Adipose tissue (tissue), 3 donors: ENCODE data around the gene ZFP36. TPM values are rescaled to one million over a fixed set of nuclear protein-coding genes. Genes with fewer than 3 reads are reported as not detected.

Experiments used
- H3K27ac ChIP-seq: one replicate; pipeline ENCODE4 v1.5.1; 2013; ENCODE audit warnings: low read depth, low read length
- WGBS, 3 donors: extraction: QIAGEN DNeasy Blood & Tissue Kit; methylation state at CpG; one replicate each; pipeline ENCODE4 v1.1.7; 2013; 5-methylcytosine and 5-hydroxymethylcytosine counted together
- polyA plus RNA-seq, 3 donors: library from polyadenylated mRNA; stranded (reverse); fragments of 200-250 nt; gene quantifications; one replicate each; pipeline ENCODE4 v1.2.3, GENCODE V29; 2013
- donor health status: healthy with polysubstance abuse.
- donor health status: Bipolar disorder and iron deficiency.
- donor health status: healthy.

Gene ZFP36
- polyA plus RNA-seq, 3 donors, result 80.2 to 1,764 (median 1,356) TPM

DNA sequence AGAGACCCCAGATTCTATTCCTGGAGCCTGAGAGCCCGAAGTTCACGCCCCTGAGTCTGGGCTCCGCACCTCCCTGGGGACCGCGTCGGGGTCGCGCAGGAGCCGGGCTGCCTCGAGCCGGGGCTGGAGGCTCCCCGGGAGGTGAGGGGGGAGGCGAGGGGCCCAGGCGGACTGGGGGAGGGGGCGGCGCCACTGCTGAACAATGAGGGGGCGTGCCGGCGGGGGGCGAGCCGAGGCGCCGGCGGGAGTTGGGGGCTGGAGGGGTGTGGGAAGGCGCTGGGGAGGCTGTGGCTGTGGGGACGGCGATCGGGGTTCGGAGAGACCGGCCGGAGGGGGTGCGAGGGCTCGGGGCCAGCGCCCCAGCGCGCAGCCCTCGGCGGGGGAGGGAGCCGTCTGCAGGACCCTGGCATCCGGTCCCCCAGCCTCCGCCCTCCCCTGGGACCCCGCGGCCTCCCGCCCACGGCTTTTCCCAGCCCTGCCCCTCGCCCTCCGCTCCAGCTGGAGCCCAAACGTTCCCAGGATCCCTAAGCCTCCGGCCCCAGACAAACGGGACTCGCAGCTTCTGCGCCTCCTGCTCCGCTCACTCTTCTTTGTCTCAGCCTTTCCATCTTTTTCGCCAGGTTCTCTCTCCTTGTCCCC lies 6.7 kb downstream of the ZFP36 start:
- 1 to 3% (median 3%) methylated on average over 37 to 46 of the region's 54 CpGs for WGBS, 3 donors
- peak overlapping the region; percentile 13 for H3K27ac ChIP-seq

DNA sequence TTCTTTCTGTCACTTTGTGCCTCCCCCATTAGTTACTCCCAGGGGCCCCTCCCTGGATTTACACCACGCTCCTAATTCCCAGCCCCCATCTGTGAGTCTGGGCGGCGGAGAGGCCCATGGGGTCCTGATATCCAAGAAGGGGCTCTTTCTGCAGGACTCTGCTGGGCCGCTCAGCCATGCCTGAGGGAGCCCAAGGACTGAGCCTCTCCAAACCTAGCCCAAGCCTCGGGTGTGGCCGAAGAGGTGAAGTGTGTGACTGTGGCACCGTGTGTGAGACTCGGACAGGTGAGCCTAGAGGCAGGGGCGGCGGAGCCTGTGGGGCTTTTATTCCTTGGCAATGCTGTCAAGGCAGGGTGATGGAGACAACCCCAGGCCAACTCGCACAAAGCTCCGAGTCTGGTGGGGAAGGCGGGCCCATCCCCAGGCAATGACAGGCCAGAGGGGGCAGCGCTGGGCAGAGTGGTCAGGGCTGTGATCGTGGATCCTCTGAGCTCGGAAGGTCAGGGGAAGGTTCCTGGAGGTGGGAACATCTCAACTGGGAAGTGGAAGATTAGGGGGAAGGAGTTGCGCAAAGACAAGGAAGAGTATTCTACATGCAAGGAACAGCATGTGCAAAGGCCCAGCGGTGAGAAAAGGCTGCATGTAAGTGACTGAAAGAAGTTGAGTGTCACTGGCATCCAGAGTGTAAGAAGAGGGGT lies 7.4 kb downstream of the ZFP36 start:
- WGBS, 3 donors, result 47 to 55% (median 54%) methylated on average over 18 of the region's 18 CpGs
- no peak overlapping the region for H3K27ac ChIP-seq

GRCh38 chr19:39415111-39416046 lies 8.7 kb downstream of the ZFP36 start:
- WGBS, 3 donors, result 70 to 81% (median 75%) methylated on average over 35 of the region's 35 CpGs
- no peak overlapping the region for H3K27ac ChIP-seq

DNA sequence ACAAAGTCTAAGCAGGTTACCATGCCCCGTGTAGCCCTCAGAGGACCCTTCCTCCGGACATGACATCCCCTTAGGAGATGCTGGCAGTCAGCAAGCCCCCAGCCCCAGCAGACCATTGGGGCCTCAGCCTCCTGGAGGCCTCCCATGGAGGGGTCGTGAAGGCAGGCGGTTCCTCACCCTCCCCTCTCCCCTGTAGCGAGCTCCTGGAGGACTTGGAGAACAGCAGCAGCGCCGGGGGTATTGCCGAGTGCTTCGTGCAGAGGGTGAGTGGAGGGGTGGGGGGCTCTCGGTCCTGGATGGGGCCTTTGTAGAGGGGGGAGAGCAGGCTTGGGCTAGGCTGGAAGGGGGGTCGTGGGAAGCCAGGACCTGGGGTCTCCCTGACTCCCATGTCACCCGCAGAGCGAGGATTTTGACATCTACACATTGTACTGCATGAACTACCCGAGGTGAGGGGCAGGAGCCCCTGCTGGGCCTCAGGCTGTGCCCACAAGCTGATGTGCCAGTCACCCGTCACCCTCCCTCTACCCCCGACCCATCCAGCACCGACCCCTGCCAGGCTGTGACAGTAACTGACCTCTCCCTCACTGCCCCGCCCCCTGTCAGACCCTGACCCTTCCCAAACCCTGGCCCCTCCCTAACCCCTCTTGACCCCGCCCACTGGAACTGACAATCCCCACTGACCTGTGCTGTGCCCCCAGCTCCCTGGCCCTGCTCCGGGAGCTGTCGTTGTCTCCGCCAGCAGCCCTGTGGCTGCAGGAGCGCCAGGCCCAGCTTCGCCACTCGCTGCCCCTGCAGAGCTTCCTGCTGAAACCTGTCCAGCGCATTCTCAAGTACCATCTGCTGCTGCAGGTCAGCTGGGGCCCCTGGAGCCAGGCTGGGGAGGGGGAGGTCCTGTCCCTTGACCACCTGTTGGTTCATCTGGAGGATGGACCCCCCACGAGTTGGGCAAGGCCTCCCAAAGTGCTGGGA lies 9.8 kb downstream of the ZFP36 start:
- no peak overlapping the region for H3K27ac ChIP-seq
- WGBS, 3 donors, result 74 to 82% (median 80%) methylated on average over 22 to 27 of the region's 27 CpGs

- WGBS, 3 donors, result 78 to 89% (median 86%) methylated on average over 30 of the region's 30 CpGs
- H3K27ac ChIP-seq, result no peak overlapping the region
Observed at GRCh38 chr19:39417463-39418181, 11.0 kb downstream of the ZFP36 start.

- WGBS, 3 donors, result 76 to 90% (median 90%) methylated on average over 9 of the region's 9 CpGs
- H3K27ac ChIP-seq, result no peak overlapping the region
Observed at GRCh38 chr19:39419003-39419402, 12.4 kb downstream of the ZFP36 start.

- WGBS, 3 donors, result 92 to 95% (median 93%) methylated on average over 15 of the region's 15 CpGs
- H3K27ac ChIP-seq, result no peak overlapping the region
Observed at GRCh38 chr19:39420769-39421168, 14.1 kb downstream of the ZFP36 start.

- no peak overlapping the region for H3K27ac ChIP-seq
- WGBS, 3 donors, result 94 to 97% (median 95%) methylated on average over 5 of the region's 5 CpGs
Observed at GRCh38 chr19:39422020-39422419, 15.4 kb downstream of the ZFP36 start.

DNA sequence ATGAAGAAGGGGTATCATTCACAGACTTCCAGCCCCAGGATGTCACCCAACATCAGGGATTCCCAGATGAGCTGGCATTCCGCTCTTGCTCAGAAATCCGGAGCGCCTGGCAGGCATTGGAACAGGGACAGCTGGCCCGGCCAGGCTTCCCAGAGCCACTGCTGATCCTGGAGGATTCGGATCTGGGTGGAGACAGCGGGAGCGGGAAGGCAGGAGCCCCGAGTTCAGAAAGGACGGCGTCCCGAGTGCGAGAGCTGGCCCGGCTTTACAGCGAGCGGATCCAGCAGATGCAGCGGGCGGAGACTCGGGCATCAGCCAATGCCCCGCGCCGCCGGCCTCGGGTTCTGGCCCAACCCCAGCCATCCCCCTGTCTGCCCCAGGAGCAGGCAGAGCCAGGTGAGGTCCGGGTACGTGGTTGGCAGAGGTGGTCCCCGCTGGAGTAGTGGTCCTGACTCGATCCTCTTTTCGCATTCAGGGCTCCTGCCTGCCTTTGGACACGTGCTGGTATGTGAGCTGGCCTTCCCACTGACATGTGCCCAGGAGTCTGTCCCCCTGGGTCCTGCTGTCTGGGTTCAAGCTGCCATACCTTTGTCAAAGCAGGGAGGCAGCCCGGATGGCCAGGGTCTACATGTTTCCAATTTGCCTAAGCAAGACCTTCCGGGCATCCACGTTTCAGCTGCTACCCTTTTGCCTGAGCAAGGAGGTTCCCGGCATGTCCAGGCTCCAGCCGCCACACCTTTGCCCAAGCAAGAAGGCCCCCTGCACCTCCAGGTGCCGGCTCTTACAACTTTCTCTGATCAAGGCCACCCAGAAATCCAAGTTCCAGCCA lies 16.8 kb downstream of the ZFP36 start:
- H3K27ac ChIP-seq, result no peak overlapping the region
- WGBS, 3 donors, result 84 to 93% (median 92%) methylated on average over 35 of the region's 35 CpGs

- no peak overlapping the region for H3K27ac ChIP-seq
Observed at GRCh38 chr19:39424934-39425333, 18.3 kb downstream of the ZFP36 start.

GRCh38 chr19:39425744-39426143 lies 19.1 kb downstream of the ZFP36 start:
- H3K27ac ChIP-seq, result no peak overlapping the region
- WGBS, 3 donors, result 84 to 92% (median 90%) methylated on average over 7 of the region's 7 CpGs

More at GRCh38 chr19:39424934-39425333, 18.3 kb downstream of the ZFP36 start:
- 82 to 88% (median 85%) methylated on average over 15 to 16 of the region's 16 CpGs for WGBS, 3 donors

GRCh38 chr19:39426170-39426569 lies 19.5 kb downstream of the ZFP36 start:
- 53 to 74% (median 70%) methylated on average over 5 of the region's 5 CpGs for WGBS, 3 donors
- H3K27ac ChIP-seq, result no peak overlapping the region

DNA sequence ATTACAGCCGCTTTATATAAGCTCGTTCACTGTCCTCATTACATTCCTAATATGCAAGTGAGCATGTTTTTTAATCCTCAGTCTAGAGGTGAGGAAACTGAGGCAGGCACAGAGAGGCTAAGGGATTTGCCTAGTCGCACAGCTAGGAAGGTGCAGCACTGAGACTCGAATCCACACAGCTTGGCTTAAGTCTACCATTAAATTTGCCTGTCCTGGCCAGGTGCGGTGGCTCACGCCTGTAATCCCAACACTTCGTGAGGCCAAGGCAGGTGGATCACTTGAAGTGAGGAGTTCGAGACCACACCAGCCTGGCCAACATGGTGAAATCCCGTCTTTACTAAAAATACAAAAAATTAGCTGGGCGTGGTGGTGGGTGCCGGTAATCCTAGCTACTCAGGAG lies 21.1 kb downstream of the ZFP36 start:
- 88 to 93% (median 90%) methylated on average over 11 of the region's 11 CpGs for WGBS, 3 donors
- no peak overlapping the region for H3K27ac ChIP-seq

GRCh38 chr19:39428283-39429112 lies 21.9 kb downstream of the ZFP36 start:
- WGBS, 3 donors, result 25 to 32% (median 29%) methylated on average over 23 of the region's 23 CpGs
- H3K27ac ChIP-seq, result no peak overlapping the region

DNA sequence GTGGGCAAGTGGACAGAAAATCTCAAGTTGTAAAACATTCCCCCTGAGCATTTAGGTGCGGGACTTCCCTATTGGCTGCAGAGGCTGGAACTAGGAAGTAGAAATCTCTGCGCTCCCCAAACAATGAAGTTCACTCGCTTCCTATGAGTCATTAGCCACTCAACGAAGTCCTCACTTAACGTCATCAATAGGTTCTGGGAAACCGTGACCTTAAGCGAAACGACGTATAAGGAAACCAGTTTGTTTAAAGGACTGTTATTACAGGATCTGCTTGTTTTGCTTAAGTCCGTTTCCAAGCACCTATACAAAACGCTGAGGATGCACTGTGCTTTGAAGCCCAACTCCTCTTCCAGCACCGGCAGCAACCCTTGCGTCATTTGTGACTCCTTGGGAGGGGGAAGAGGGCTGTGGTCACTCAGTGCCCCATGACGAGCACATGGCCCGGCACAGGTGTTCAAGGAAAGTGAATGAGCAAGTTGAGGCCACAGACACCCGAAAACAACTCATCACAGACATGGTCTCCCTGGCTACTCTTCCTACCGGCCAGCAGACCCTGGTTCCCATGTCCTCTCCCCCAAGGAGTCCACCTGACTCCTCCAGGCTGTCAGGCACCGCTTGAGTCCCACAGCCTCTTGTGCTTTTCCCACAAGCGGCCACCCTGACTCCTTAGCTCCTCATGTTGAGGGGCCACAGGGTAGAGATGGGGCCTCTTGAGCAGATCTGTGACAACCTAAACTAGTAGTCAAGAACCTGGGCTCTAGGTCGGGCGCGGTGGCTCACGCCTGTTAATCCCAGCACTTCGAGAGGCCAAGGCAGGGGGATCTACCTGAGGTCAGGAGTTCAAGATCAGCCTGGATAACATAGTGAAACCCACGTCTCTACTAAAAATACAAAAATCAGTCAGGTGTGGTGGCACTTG lies 24.3 kb downstream of the ZFP36 start:
- no peak overlapping the region for H3K27ac ChIP-seq

More for the DNA sequence above, 24.3 kb downstream of the ZFP36 start:
- 52 to 68% (median 55%) methylated on average over 25 of the region's 25 CpGs for WGBS, 3 donors
